ENCODE measurements around the gene MMP2.

MMP2 gene

DNA sequence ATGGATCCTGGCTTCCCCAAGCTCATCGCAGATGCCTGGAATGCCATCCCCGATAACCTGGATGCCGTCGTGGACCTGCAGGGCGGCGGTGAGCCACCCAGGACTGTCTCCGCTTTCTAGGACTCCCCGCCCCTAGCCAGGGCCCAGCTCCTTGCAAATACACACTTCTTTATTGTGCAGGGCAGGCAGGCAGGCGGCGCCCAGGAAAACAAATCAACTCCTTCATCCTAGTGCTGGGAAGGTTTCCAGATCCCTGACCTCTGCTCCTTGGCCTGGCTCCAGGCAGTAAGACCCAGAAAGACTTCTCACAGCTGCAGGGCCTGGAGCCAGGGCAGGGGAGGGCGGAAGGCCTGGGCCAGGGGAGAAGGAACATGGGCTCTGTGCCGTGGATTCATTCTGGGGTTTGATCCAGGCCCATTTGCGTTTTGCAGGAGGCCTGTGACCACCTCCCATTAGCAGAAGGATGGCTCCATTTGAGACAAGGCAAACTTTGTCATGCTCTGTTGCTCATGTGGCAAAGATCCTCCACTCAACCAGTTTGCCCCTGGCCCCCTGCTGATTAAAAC lies 23.9 kb downstream of the MMP2 start:
- DNase-seq (ENCODE audit: extremely low read depth, low read depth): peak; percentile 78
- H3K4me3 ChIP-seq (replicated peaks; ENCODE audit: low read depth, low read length): no peak overlapping the region
- TF ChIP-seq, protein P1, sequence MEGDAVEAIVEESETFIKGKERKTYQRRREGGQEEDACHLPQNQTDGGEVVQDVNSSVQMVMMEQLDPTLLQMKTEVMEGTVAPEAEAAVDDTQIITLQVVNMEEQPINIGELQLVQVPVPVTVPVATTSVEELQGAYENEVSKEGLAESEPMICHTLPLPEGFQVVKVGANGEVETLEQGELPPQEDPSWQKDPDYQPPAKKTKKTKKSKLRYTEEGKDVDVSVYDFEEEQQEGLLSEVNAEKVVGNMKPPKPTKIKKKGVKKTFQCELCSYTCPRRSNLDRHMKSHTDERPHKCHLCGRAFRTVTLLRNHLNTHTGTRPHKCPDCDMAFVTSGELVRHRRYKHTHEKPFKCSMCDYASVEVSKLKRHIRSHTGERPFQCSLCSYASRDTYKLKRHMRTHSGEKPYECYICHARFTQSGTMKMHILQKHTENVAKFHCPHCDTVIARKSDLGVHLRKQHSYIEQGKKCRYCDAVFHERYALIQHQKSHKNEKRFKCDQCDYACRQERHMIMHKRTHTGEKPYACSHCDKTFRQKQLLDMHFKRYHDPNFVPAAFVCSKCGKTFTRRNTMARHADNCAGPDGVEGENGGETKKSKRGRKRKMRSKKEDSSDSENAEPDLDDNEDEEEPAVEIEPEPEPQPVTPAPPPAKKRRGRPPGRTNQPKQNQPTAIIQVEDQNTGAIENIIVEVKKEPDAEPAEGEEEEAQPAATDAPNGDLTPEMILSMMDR (IDR thresholded peaks at IDR 0.05; ENCODE audit: low read depth, low read length, missing control alignments): no peak

DNA sequence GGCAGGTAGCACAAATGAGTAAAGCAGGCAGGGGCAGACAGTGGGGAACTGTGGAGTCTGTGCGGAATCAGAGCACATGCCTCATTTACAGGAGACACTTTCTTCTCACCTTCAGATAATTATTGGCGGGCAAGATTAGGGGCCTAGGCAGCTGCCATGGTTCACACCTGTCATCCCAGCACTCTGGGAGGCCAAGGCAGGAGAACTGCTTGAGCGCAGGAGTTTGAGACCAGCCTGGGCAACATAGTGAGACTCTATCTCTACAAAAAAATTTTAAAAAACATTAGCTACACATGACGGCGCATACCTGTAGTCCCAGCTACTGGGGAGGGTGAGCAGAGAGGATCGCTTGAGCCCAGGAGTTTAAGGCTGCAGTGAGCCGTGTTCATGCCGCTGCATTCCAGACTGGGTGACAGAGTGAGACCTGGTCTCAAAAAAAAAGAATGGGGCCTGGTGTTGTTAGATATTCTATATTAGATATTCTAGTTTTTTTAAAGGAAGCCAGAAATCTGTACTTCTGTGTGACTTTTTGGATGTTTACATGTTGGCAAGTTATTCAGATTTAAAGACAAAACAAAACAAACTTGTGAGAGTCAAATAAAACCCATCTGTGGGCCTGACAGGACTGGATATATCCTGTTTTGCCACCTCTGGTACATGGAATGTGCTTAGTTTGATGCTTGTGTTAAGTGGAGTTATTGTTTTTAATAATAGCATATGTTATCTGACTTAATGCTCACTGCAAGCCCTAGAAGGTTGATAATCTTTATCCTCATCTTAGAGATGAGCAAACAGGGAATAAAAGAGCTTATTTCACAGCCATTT lies 24.9 kb downstream of the MMP2 start:
- DNase-seq (ENCODE audit: extremely low read depth, low read depth): no peak

DNA sequence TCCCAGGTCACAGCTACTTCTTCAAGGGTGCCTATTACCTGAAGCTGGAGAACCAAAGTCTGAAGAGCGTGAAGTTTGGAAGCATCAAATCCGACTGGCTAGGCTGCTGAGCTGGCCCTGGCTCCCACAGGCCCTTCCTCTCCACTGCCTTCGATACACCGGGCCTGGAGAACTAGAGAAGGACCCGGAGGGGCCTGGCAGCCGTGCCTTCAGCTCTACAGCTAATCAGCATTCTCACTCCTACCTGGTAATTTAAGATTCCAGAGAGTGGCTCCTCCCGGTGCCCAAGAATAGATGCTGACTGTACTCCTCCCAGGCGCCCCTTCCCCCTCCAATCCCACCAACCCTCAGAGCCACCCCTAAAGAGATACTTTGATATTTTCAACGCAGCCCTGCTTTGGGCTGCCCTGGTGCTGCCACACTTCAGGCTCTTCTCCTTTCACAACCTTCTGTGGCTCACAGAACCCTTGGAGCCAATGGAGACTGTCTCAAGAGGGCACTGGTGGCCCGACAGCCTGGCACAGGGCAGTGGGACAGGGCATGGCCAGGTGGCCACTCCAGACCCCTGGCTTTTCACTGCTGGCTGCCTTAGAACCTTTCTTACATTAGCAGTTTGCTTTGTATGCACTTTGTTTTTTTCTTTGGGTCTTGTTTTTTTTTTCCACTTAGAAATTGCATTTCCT lies 26.5 kb downstream of the MMP2 start:
- TF ChIP-seq, protein P1 (IDR thresholded peaks at IDR 0.05; ENCODE audit: low read depth, low read length, missing control alignments): no peak
- no peak for DNase-seq (ENCODE audit: extremely low read depth, low read depth)
- H3K4me3 ChIP-seq (replicated peaks; ENCODE audit: low read depth, low read length): no peak overlapping the region

More for the DNA sequence above, 24.9 kb downstream of the MMP2 start:
- no peak overlapping the region for H3K4me3 ChIP-seq (replicated peaks; ENCODE audit: low read depth, low read length)
- TF ChIP-seq, protein P1 (IDR thresholded peaks at IDR 0.05; ENCODE audit: low read depth, low read length, missing control alignments): no peak

DNA sequence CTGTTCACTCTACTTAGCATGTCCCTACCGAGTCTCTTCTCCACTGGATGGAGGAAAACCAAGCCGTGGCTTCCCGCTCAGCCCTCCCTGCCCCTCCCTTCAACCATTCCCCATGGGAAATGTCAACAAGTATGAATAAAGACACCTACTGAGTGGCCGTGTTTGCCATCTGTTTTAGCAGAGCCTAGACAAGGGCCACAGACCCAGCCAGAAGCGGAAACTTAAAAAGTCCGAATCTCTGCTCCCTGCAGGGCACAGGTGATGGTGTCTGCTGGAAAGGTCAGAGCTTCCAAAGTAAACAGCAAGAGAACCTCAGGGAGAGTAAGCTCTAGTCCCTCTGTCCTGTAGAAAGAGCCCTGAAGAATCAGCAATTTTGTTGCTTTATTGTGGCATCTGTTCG lies 27.1 kb downstream of the MMP2 start:
- TF ChIP-seq, protein P1 (IDR thresholded peaks at IDR 0.05; ENCODE audit: low read depth, low read length, missing control alignments): no peak
- no peak for DNase-seq (ENCODE audit: extremely low read depth, low read depth)
- no peak overlapping the region for H3K4me3 ChIP-seq (replicated peaks; ENCODE audit: low read depth, low read length)

DNA sequence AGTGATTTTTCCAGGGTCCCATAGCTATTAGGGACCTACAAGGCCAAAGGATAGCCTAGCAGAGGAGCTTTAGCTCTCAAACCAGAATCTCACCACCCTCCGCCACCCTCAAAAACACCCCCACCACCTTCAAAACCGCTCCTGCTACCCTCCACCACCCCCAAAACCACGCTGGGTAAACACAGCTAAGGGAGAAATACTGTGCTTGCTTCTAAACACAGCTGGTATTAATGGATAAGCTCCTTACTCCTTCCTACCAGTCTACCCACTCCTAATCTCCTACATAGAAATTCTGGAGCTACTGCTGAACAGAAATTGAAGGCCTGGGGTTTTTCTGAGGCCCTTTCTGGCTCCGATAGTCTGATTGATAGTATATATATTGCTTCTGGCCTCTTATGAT lies 27.7 kb downstream of the MMP2 start:
- TF ChIP-seq, protein P1 (IDR thresholded peaks at IDR 0.05; ENCODE audit: low read depth, low read length, missing control alignments): no peak
- DNase-seq (ENCODE audit: extremely low read depth, low read depth): no peak

DNA sequence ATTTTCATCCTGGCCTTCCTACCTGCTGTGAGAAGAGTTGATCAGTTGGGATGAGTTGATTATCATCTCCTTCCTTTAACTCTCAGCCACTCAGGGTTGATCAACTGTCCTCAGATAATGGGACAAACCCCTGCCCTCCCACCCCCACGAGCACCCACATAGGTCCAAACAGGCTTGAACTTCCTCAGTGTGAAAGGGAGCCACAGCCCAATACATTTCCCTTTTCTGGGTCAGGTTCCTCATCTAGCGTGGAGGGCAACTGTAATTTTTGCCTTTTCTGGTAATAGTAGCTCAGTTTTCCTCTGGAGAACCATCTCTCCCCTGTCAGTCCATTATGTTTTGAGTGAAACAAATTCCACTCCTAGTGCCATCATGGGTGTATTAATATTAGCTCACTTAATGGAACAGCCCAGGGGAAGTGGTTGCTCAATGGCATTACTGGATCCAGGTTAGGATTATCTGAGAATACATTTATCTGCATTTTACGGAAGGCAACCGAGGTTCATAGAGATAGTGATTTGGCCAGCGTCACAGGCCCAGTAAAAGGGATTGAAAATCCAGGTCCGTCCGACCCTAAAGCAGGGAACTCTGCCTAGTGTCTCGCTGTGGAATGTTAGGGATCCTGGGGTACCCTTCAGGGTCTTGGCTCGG lies 29.4 kb downstream of the MMP2 start:
- H3K4me3 ChIP-seq (replicated peaks; ENCODE audit: low read depth, low read length): peak overlapping the region; percentile 64
- TF ChIP-seq, protein P1 (IDR thresholded peaks at IDR 0.05; ENCODE audit: low read depth, low read length, missing control alignments): no peak
- no peak for DNase-seq (ENCODE audit: extremely low read depth, low read depth)

More for the DNA sequence above, 27.7 kb downstream of the MMP2 start:
- no peak overlapping the region for H3K4me3 ChIP-seq (replicated peaks; ENCODE audit: low read depth, low read length)
